Activated naive CD4-positive, alpha-beta T cell treated with anti-CD3 and anti-CD28 coated beads for 36 hours (primary cell): ENCODE measurements around the gene KCNAB2. TPM values are rescaled to one million over a fixed set of nuclear protein-coding genes. Genes with fewer than 3 reads are reported as not detected.

Source experiments
- CTCF ChIA-PET: fragments of 350-600 bp; sonication (Branson Sonifier 250); formaldehyde crosslinking; loops from one replicate; lab custom pipeline; 2021; ENCODE audit warnings: antibody characterized with exemption; lab: Charles Lee
- DNase-seq: peaks from one replicate; pipeline ENCODE4 v3.0.0-alpha.2; 2020
- H3K27ac Mint-ChIP-seq: one replicate; pipeline ENCODE4 v1.8.0; 2021; ENCODE audit warnings: mild to moderate bottlenecking, mixed read lengths
- H3K27me3 Mint-ChIP-seq: one replicate; pipeline ENCODE4 v1.8.0; 2021; ENCODE audit warnings: low read depth, mixed read lengths
- H3K36me3 Mint-ChIP-seq: one replicate; pipeline ENCODE4 v1.8.0; 2021; ENCODE audit warnings: low read depth, mixed read lengths
- H3K4me1 Mint-ChIP-seq: one replicate; pipeline ENCODE4 v1.8.0; 2021; ENCODE audit warnings: low read depth, mixed read lengths
- H3K4me3 Mint-ChIP-seq: one replicate; pipeline ENCODE4 v1.8.0; 2021; ENCODE audit warnings: mild to moderate bottlenecking, moderate library complexity, mixed read lengths
- H3K9me3 Mint-ChIP-seq: one replicate; pipeline ENCODE4 v1.8.0; 2021; ENCODE audit warnings: mixed read lengths
- intact Hi-C: fragments of 100-400 bp; cut with micrococcal nuclease; formaldehyde crosslinking; loops from one replicate; pipeline ENCODE4 v1.15.1; 2023
- total RNA-seq, 2 experiments: library from RNA; stranded (reverse); gene quantifications; one replicate each; pipeline ENCODE4 v1.2.3, GENCODE V29; 2021

Gene KCNAB2
- total RNA-seq, 2 experiments from 2014 or later: 164 to 166 TPM

DNA sequence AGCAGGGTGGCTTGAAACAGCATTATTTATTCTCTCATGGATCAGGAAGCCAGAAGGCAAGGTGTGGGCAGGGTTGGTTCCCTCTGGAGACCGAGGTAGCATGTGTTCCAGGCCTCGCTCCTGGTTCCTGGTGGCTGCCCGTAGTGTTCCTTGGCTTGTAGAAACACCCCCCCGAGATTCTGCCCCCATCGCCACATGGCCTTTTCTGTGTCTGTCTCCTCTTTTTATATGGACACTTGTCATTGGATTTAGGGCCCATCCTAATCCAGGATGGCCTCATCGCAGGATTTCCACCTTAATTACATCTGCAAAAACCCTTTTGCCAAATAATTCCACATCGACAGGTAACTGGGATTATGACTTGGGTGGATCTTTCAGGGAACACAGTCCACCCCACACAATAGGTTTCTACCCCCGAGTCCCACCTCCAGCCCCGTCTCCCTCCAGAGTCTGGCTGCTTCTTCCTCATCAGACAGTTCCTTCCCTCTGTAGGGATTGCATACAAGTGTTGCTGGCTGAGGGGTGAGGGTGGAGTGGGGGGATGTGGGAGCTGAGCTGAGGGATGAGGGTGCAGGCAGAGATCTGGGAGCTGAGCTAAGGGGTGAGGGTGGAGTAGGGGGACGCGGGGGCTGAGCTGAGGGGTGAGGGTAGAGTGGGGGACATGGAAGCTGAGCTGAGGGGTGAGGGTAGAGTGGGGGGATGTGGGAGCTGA, 41.1 kb upstream of the KCNAB2 start:
- peaks cover 12% of the 10 kb centered on the region for H3K4me1 Mint-ChIP-seq
- H3K27ac Mint-ChIP-seq: no peak overlapping the region
- CTCF ChIA-PET: no interaction called here
- no peaks in the 10 kb centered on the region for H3K36me3 Mint-ChIP-seq
- no peaks in the 10 kb centered on the region for H3K27me3 Mint-ChIP-seq
- DNase-seq: no peak
- H3K4me3 Mint-ChIP-seq: no peak overlapping the region
- intact Hi-C loops: no loop called here
- no peaks in the 10 kb centered on the region for H3K9me3 Mint-ChIP-seq

- no peaks in the 10 kb centered on the region for H3K9me3 Mint-ChIP-seq
- H3K27me3 Mint-ChIP-seq: no peaks in the 10 kb centered on the region
- no peak overlapping the region for H3K27ac Mint-ChIP-seq
- H3K36me3 Mint-ChIP-seq: no peaks in the 10 kb centered on the region
- DNase-seq: no peak
- intact Hi-C loops: no loop called here
- CTCF ChIA-PET: no interaction called here
- H3K4me3 Mint-ChIP-seq: no peak overlapping the region
- peaks cover 12% of the 10 kb centered on the region for H3K4me1 Mint-ChIP-seq
Measured at GRCh38 chr1:6005276-6005917, 40.3 kb upstream of the KCNAB2 start.

GRCh38 chr1:6006882-6007281, 38.8 kb upstream of the KCNAB2 start:
- Mint-ChIP-seq H3K4me1 (peaks cover 9% of the 10 kb centered on the region), H3K9me3 (no peaks in the 10 kb centered on the region), H3K27ac (no peak overlapping the region), H3K4me3 (no peak overlapping the region), H3K36me3 (no peaks in the 10 kb centered on the region), H3K27me3 (no peaks in the 10 kb centered on the region)
- DNase-seq: no peak
- intact Hi-C loops: no loop called here
- CTCF ChIA-PET: interaction anchor here (0.5 kb wide), 1 partner anchor 1184 kb away, joined by 3 read pairs; no protein-coding TSS in a partner anchor

DNA sequence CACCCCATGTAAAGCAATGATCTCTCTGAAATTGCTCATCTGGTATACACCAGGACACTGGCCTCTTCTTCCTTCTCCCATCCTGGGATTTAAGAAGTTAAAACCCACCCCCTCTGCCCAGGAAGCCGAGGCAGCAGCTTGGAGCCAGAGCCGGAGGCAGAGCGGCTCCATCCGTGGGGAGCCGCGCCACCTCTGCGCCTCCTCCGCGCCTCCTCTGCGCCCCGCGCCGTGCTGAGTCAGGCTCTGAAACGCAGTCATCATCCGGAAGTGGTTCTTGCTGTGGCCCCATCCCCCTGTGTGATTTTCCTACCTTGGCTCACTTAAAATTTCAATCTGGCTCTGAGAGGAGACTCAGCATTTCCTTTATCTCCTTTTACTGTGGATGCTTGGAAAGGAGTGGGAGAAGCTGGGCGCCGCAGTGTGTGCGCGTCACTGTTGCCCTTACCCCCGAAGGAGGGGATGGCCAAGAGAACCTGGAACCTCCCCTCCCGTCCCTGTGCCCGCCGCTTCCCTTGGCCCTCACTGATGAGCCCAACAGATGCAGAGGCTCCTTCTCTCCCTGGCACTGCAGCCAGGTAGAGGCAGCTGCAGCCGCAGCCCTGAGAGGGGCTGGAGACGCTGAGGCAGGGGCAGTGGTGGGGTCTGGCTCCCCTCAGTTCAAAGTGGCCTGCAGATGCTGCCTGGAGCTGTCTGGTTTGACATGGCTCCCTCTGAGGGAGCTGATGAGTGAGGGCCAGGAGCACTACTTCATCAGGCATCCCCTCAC, 38.2 kb upstream of the KCNAB2 start:
- DNase-seq: peak; percentile 27

GRCh38 chr1:6008084-6008415, 37.6 kb upstream of the KCNAB2 start:
- Mint-ChIP-seq H3K4me1 (peaks cover 9% of the 10 kb centered on the region), H3K36me3 (no peaks in the 10 kb centered on the region), H3K27me3 (no peaks in the 10 kb centered on the region), H3K9me3 (no peaks in the 10 kb centered on the region), H3K4me3 (no peak overlapping the region), H3K27ac (no peak overlapping the region)
- DNase-seq: no peak
- intact Hi-C loops: no loop called here
- CTCF ChIA-PET: no interaction called here

More for the DNA sequence above, 38.2 kb upstream of the KCNAB2 start:
- CTCF ChIA-PET: no interaction called here
- Mint-ChIP-seq H3K9me3 (no peaks in the 10 kb centered on the region), H3K27me3 (no peaks in the 10 kb centered on the region), H3K4me1 (peaks cover 9% of the 10 kb centered on the region), H3K36me3 (no peaks in the 10 kb centered on the region), H3K27ac (no peak overlapping the region), H3K4me3 (no peak overlapping the region)
- intact Hi-C loops: no loop called here

- intact Hi-C loops: no loop called here
- DNase-seq: no peak
- Mint-ChIP-seq H3K4me3 (no peak overlapping the region), H3K27ac (no peak overlapping the region), H3K36me3 (no peaks in the 10 kb centered on the region), H3K27me3 (no peaks in the 10 kb centered on the region), H3K9me3 (no peaks in the 10 kb centered on the region), H3K4me1 (peaks cover 9% of the 10 kb centered on the region)
- CTCF ChIA-PET: no interaction called here
Measured at GRCh38 chr1:6008696-6009095, 37.0 kb upstream of the KCNAB2 start.

DNA sequence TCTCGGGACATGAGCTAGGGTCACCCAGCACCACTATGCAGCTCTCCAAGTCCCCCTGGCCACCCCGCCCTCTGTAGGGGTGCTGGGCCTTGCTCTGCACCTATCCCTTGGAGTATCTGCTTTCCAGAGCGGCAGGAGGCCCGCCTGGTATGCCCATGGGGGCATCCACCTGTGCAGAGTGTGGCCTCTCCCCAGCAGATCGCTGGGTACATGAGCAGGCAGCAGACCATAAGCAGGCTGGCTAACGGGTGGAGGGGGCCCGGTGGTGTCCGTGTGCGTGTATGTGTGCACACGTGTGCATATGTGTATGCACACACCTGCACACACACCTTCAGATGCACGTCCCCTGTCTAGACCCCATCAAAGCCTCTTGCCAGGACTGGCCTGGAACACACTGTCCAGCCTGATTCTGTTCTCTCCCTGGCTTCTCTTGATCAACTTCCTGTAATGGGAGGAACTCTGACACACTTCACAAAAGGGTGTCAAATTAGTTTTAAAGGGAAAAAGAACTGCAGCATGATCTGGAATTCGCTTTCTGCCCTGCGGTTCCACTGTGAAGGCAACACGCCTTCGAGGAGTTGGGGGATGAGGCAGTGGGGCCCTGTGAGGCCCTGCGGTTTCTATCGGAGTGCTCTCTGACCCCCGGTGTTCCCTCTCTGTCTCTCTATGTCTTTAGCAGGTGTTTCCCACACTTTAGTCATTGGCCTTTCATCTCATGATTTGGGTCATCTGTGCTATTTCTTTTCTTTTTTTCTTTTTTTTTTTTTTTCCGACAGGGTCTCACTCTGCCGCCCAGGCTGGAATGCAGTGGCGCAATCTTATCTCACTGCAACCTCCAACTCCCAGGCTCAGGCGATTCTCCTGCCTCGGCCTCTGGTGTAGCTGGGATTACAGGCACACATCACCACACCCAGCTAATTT, 36.3 kb upstream of the KCNAB2 start:
- Mint-ChIP-seq H3K9me3 (no peaks in the 10 kb centered on the region), H3K27ac (no peak overlapping the region), H3K4me3 (no peak overlapping the region), H3K36me3 (no peaks in the 10 kb centered on the region), H3K27me3 (no peaks in the 10 kb centered on the region), H3K4me1 (peaks cover 9% of the 10 kb centered on the region)
- no peak for DNase-seq
- CTCF ChIA-PET: no interaction called here
- intact Hi-C loops: no loop called here

GRCh38 chr1:6010554-6010953, 35.1 kb upstream of the KCNAB2 start:
- Mint-ChIP-seq H3K36me3 (no peaks in the 10 kb centered on the region), H3K9me3 (no peaks in the 10 kb centered on the region), H3K27me3 (no peaks in the 10 kb centered on the region), H3K27ac (no peak overlapping the region), H3K4me3 (no peak overlapping the region), H3K4me1 (peaks cover 9% of the 10 kb centered on the region)
- no peak for DNase-seq
- intact Hi-C loops: no loop called here
- CTCF ChIA-PET: no interaction called here

- H3K4me1 Mint-ChIP-seq: peaks cover 9% of the 10 kb centered on the region
- intact Hi-C loops: no loop called here
- H3K9me3 Mint-ChIP-seq: no peaks in the 10 kb centered on the region
- no peak overlapping the region for H3K4me3 Mint-ChIP-seq
- no peak for DNase-seq
- H3K27ac Mint-ChIP-seq: no peak overlapping the region
- no peaks in the 10 kb centered on the region for H3K27me3 Mint-ChIP-seq
- CTCF ChIA-PET: no interaction called here
- H3K36me3 Mint-ChIP-seq: no peaks in the 10 kb centered on the region
Measured at GRCh38 chr1:6011161-6011945, 34.3 kb upstream of the KCNAB2 start.

DNA sequence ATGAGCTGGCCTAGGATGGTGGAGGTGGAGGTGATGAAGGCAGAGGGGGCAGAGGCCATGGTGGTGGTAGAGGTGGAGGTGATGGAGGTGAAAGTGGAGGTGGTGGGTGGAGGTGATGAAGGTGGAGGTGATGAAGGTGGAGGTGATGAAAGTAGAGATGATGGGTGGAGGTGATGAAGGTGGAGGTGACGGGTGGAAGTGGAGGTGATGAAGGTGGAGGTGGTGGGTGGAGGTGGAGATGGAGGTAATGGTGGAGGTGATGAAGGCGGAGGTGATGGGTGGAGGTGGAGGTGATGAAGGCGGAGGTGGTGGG, 33.8 kb upstream of the KCNAB2 start:
- CTCF ChIA-PET: no interaction called here
- no peaks in the 10 kb centered on the region for H3K27me3 Mint-ChIP-seq
- peaks cover 6% of the 10 kb centered on the region for H3K4me1 Mint-ChIP-seq
- no peaks in the 10 kb centered on the region for H3K36me3 Mint-ChIP-seq
- DNase-seq: no peak
- no peak overlapping the region for H3K4me3 Mint-ChIP-seq
- intact Hi-C loops: no loop called here
- no peaks in the 10 kb centered on the region for H3K9me3 Mint-ChIP-seq
- H3K27ac Mint-ChIP-seq: no peak overlapping the region

GRCh38 chr1:6012529-6013318, 33.0 kb upstream of the KCNAB2 start:
- Mint-ChIP-seq H3K36me3 (no peaks in the 10 kb centered on the region), H3K9me3 (no peaks in the 10 kb centered on the region), H3K27ac (no peak overlapping the region), H3K4me3 (no peak overlapping the region), H3K4me1 (peaks cover 2% of the 10 kb centered on the region), H3K27me3 (no peaks in the 10 kb centered on the region)
- CTCF ChIA-PET: no interaction called here
- intact Hi-C loops: no loop called here
- DNase-seq: no peak
